ENCODE results near the gene TAS2R43.
A peak's percentile ranks its signal among the peaks of the same experiment; 100 is the strongest.
"Not testable (repeated sequence)": the region's sequence is repeated elsewhere in the genome, so short reads cannot be mapped to it uniquely, and the experiment has no call there.

TAS2R43 gene

GRCh38 chr12:11062194-11062593 lies 29.9 kb downstream of the TAS2R43 start, which contains the start of gene TAS2R46:
Gene TAS2R46 (minus strand): TSS chr12:11062294. CDS start chr12:11062294, 0 bp downstream.
- DNase-seq (ENCODE audit: insufficient read length, low spot score) = not testable (repeated sequence)
- FAIRE-seq = peak; percentile 84

GRCh38 chr12:11059784-11060183 lies 32.3 kb downstream of the TAS2R43 start:
- DNase-seq (ENCODE audit: insufficient read length, low spot score) = no peak
- FAIRE-seq = no peak

GRCh38 chr12:11059041-11059440 lies 33.1 kb downstream of the TAS2R43 start:
- DNase-seq (ENCODE audit: insufficient read length, low spot score) (no peak), FAIRE-seq (peak; percentile 4)

GRCh38 chr12:11055306-11055705 lies 36.8 kb downstream of the TAS2R43 start:
- no peak for DNase-seq (ENCODE audit: insufficient read length, low spot score)
- no peak for FAIRE-seq

GRCh38 chr12:11049806-11050531 lies 42.1 kb downstream of the TAS2R43 start:
- DNase-seq (ENCODE audit: insufficient read length, low spot score); FAIRE-seq: not testable (repeated sequence)

- FAIRE-seq; DNase-seq (ENCODE audit: insufficient read length, low spot score): not testable (repeated sequence)
Measured at GRCh38 chr12:11041366-11041765, 50.7 kb downstream of the TAS2R43 start.

All from GM19239 (cell line).